Measurements from ENCODE around the gene RND3. TPM values are rescaled to one million over a fixed set of nuclear protein-coding genes. Genes with fewer than 3 reads are reported as not detected.
A peak's percentile ranks its signal among the peaks of the same experiment; 100 is the strongest.

RND3 gene
- total RNA-seq, 1 experiment from 2014 or later = 56.7 TPM

DNA sequence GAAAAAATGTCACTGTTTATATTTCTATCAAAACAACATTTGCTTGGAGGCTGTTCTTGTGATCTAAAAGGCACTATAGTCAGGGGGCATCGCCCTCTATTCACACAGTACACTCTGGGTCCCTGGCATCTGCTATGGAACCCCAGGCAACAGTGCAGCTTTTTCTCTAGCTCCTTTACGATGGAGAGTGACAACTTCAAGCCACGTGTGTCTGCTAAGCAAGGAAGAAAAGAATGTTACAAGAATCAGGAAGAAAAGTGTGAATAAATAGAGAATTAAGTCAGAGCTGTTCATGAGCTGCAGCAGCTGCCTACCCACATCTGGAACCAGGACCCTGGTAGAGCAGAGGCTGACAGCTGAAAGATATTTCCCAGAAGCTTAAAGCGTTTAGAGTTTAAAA lies 11.2 kb downstream of the RND3 start:
- DNase-seq (ENCODE audit: low spot score) = no peak

DNA sequence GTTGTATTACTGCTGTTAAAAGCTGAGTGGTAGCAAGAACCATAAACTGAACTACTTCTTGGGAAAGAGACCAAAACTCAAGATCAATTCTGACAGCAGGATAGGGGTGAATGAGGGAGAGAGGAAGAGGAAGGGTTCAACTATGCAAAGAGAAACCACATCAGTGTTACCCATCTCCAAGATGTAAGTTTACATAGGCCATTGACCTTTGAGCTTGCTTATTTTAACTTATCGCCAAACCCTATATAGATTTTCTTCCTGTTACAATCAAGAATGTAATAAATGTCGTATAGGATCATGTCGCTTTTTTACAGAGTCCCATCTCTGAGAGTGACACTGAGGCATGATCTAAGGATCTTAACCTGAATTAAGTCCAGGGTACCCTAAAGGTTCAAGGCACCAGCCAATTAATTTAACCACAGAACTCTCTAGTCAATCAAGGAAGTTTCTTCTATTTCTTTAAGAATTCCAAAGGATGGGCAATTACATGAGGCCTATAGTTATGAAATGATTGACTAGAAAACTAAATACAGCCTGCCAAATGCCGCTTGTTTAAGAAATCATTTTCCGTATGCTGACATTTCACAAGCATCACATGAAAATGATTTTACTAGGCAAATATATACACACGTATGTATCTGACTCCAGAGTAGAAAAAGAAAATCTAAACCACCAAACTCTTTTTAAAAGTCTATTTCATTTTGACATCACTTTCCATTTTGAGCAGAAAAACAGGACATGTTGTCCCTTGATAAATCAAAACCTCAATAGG lies 11.8 kb downstream of the RND3 start:
- DNase-seq (ENCODE audit: low spot score) = no peak

DNA sequence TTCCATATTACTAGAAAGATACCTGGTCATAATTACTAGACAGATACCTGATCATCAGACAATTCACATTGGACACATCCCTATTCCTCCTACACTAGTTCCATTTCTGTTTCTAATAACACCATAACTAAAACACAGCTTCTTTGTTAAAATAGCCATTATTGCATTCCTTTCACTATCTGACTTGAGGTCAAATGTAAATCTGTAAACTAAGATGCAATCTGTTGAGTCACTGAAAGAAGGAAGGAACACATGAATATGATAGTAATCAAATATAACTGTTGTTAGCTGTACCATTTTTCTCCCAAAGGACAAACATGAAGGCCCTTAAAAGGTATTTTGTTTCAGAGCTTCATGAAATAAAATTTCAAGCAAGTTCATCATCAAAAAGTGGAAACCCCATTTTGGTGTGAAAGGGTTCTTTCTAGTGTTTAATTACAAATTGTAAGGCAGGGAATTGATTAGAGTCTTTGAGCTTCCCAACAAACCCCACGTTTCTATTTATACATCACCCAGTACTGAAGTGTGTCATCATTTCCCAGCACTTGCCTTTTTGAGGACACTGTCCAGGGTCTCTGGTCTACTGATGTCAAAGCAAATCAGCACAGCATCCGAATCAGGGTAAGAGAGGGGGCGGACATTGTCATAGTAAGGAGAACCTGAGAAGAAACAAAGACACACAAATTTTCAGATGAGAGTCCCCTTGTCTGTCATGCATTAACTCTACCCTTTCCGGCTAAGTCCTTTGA lies 13.0 kb downstream of the RND3 start:
- DNase-seq (ENCODE audit: low spot score) = no peak

DNA sequence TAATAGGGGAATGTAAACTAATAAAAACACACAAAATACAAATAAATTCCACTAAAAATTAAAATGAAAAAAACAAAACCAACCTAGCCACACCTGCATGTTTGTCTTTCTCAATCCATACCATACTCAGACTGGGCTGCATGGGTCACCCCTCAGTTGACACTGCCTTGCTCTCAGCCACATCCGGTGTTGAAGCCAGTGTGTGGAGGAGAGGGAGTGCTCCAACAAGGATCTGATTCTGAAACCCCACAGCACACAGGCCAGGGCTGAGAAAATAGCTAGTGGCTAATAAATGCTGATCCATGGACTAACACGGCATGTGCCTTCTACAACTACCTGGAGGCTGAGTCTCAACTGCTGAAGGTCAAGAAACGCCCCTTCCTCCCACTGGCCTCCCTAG lies 13.7 kb downstream of the RND3 start:
- no peak for DNase-seq (ENCODE audit: low spot score)

DNA sequence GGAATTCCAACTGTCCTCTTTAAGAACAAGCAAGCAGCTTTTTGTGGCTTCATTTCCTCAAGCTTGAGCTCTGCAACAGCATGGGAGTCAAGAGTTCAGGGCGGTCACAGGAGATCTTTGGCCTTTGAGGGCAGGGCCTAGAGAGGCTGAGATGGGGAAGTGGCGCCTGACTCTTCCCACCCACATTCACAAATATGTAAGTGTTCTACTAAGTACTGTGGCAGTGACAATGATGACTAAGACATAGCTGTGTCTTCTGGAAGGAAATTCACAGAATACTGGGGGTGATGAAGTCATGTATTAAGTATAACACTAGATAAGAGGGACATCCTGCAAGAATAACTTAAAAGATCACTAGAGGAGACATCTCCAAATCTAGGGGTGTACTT lies 15.0 kb downstream of the RND3 start:
- DNase-seq (ENCODE audit: low spot score) = peak; percentile 33

DNA sequence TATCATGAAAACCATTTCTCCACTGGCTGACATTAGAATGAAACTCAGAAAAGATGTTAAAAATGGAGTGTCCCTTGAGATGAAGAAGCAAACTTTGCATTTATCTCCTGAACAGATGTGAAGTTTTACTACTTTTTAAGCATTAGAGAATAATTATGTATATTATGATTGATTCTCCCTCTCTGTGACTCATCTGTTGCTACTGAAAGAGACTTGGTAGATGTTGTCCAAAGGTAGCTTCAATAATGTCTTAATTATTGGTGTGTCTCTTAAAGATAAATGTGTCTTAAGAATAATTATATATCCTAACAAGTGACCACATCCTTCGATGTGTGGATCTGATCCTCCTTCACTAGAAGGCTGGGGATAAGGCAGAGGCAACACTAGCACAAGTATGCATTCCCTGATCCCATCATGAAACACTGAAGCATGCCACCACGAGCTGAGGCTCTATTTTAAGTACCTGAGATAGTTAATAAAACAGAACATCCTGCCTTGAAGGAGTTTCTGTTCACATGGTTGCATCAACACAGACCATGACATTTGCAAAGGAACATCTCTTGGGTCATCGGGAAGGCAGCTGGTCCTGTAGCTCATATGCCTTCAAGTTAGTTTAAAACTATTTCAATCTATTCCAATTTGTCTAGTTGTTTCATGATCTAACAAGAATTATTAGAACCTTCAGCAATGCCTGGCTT lies 15.5 kb downstream of the RND3 start:
- no peak for DNase-seq (ENCODE audit: low spot score)

DNA sequence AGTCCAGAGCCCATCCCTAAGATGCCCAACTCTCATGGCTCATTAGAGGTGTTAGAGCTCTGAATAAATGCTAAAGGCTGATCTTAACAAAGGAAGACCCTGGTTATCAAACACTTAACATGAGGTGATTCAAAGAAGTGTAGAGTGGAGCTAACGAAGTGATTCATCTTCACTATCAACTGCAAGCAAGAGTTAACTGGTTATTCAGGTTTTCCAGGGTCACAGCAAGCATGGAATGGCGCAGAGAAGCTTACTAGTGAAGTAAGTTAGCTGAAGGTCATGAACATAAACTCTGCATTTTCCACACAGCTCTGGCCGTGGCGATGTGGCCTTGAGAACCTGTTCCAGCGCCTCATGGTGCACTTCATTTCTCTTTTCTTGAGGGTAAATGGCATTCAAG lies 17.0 kb downstream of the RND3 start:
- DNase-seq (ENCODE audit: low spot score) = no peak

DNA sequence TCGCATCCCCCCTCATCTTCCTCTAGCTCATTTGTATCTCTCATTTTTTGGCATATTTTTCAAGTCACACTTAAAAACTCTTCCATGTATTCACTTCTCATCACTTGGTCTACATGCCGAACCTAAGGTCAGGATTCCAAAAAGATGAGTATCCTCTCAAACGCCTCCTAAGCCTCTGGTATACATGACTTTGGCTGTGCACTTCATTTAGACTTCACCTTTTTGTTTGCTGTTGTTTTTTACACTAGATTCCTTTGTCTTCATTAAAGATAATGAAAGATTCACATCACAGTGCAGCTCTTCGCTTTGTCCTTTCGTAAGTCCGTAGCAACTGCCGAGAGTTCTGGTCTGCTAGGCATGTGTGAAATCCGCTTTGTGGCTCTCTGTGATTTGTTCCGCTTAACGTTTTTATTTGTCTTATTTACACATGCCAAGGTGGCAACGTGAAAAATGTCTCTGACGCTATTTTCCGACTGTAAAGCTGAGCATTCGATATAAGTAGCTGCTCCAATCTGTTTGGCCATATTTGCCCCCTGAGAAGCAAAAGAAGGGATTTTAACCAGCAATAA lies 17.7 kb downstream of the RND3 start:
- no peak for DNase-seq (ENCODE audit: low spot score)

DNA sequence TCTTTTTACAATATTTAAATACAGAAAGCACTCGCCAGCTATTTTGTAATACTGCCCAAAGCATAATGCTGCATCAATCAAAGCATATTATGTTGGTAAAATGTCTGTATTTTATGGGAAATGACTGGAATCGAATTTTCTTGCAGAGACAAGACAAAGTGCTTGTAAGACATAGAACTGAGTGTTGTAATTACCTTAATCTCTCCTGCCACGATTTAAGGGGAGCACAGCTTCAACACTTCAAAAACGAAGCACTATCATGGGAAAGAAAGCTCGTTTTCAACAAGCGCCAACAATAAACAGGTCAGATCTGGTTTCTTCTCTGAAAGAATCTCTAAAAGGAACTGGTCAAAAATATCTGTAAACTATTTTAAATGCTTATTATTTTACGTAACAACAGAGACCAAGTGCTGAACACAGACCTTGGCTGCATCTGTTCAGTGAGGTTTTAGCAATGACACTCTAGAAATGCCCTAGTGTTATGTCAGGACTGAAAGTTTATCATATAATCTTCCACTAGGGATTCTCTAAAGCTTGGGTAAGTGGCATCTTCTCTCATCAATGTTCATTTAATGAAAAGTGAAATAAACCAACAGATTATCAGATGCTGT lies 19.0 kb downstream of the RND3 start:
- no peak for DNase-seq (ENCODE audit: low spot score)

DNA sequence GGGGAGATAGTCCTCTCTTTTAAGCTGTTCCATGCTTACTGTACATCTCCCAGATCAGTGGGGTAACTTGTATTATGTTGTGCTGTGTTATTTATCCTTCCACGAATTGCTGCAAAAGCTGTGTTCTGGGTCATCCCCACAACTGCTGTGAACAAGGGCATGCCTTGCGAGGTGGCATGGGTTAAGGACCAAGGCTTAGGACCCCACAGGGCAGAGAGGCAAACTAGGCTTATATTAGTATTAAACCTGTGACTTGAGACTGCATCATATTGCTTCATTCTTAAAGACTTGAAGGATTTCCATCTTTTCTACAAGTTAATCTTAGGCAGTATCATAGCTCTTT lies 19.9 kb downstream of the RND3 start:
- DNase-seq (ENCODE audit: low spot score) = no peak

DNA sequence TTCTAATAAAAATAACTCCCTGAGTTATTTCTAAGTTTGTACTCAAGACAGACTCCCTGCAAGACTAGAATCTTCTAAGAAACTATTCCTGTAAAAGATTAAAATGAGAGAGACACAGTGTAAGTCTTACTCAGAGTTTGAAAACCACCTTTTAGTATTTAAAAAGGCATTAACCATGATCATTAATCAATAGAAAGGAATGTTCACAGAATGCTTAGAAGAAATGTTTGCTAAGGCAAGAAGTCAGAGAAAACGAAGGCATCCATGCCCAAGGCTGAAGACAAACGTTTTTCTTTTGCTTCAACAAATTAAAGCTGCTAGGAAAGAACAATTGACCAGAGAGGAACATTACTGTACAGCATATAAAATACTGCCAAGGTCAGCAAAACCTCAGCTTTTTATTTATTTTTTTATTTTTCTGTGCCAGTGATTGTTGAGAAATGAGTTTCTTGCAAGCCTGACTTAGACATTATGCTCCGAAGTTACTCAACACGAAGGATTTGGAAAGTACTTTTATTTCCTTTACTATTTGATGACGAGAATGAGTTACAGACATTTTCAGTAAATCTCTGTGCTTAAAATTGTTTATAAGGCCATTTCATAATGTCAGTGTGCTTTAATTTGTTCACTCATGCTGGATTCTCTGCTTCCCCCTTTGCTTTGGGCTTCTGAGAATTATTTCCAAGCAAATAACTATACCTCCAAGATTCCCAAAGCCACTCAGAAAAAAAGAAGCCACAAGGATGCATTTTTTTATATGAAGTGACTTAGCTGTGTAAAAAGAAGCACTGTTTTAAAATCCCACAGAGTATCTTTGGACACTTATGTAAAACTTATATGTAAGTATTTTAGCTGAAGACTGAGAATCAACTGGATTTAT lies 20.5 kb downstream of the RND3 start:
- DNase-seq (ENCODE audit: low spot score) = no peak

DNA sequence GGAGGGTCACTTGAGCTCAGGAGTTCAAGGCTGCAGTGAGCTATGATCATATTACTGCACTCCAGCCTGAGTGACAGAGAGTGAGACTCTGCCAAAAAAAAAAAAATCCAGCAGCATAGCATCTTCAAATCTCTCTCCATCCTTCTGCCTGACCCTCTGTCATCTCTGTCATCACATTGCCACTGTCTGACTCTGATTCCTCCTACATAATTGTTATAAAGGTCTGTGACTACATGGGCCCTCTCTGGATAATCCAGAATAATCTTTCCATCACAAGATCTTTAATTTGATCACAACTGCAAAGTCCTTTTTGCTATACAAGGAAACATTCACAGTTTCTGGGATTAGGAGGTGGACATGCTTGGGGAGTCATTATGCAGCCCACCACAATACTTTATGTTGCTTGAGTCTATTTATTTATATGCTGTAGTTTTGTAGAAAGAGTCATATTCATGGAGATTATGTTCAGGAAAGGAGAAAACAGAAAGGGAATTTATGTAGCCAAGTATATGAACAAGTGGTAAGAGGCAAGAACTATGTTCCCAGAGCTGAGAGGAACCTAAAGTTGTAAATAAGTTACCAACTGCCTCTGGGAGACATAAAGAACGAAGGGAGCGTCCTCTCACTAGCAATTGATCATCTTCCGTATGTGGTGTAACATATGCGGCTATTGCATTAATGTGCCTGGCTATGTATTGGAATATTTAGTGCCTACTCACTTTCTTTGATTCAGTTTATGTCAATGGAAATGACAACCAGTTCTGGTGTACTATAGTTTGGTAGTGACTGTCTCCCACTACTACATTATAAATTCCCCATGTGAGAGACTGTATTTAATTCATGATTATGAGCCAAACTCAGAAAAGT lies 21.5 kb downstream of the RND3 start:
- DNase-seq (ENCODE audit: low spot score) = no peak

DNA sequence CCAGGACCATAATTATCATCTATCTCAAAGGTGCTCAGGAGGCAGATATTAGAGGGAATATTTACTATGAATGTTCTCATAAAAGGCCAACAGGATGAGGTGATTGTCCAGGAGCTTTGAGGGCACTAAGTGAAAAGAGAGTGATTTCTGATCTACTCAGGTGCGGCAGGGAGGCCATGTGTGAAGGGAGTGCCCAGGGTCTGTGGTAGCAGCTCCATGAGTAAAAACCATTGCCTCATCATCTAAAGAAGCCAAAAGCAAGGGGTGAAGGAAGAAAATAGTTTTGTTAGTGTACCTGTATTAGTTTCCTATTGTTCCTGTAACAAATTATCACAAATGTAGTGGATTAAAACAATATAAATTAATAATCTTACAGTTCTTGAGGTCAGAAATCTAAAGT lies 22.5 kb downstream of the RND3 start:
- no peak for DNase-seq (ENCODE audit: low spot score)

DNA sequence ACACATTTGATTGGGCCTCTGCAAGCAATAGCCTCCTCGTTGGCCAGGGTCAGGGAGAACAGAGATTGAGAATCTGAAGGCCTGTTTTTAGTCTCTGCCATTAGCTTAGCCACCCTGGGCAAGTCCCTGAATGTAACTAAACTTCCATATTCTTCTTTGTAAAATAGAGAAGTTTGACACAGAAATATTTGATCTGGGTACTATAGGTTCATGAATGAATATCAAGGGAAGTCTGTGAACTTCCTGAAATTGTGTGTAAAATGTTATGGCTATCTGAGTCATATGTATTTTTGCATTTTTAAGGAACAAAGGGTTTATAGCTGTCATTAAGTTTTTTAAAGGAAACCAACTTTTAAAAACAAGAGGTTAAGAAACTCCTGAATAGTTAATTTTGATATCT lies 23.2 kb downstream of the RND3 start:
- no peak for DNase-seq (ENCODE audit: low spot score)

DNA sequence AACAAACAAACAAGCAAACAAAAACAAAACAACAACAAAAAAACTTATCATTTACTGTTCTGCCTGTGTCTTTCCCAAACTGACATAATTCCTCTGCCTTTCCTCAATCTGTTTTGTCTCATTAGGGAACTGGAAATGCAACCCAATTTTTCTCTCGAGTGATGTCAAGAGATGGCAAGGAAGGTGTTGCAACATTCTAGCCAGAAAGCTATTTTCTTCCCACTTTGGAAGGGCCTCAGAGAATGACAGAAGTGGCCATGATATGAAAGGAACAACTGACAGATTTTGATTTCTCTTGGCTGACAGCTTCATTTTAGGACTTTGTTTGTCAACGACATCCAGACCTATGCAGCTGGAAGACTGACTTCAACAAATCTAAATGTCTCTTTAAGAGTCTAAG lies 24.7 kb downstream of the RND3 start:
- DNase-seq (ENCODE audit: low spot score) = no peak

DNA sequence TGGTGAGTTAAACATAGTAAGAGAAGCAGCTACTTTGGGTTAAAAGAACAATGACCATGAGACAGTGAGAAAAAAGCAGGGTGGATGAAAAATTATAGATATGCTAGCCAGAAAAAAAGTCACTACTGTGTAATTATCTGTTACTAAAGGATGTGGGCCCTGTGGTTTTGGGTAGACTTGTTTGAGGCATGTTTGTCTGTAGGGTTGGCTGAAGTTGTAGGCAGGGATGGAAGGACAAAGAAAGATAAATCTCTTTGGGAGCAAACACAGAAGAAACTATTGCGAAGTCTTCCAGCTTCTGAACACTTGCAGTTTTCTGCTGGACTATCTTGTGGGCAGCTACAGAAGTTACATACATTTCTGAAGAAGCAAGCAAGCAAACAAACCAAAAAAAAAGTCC lies 28.2 kb downstream of the RND3 start:
- no peak for DNase-seq (ENCODE audit: low spot score)

DNA sequence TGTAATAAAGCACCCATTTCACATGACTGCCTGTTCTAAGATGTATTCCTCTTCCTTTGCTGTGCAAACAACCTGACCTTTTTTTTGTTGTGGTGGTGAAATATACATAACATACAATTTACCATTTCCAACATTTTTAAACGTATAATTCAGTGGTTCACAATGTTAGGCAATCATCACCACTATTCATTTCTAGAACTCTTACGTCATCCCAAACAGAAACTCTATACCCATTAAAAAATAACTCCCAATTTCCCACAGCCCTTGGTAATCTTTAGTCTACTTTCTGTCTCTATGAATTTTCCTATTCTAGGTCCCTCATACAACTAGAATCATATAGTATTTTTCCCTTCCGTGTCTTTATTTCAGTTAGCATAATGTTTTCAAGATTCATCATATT lies 36.7 kb downstream of the RND3 start:
- DNase-seq (ENCODE audit: low spot score) = no peak

DNA sequence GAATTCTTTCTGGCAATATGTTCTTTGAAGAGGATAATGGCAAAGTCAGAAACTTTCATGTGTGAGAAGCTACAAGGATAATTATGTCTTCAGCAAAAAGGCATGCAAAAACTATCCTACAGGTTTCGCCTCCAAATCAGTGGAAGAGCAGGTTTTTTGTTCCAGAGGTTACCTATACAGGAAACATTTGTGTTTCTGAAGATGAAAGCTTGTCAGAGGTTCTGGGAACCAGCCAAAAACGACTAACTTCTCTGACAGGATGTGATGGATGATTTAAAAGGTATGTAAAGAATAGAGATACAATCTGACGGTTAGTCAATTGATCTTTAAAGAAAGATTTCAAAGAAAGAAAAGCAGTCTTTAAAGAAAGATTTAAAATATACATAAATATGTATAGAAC lies 37.6 kb downstream of the RND3 start:
- DNase-seq (ENCODE audit: low spot score) = no peak

DNA sequence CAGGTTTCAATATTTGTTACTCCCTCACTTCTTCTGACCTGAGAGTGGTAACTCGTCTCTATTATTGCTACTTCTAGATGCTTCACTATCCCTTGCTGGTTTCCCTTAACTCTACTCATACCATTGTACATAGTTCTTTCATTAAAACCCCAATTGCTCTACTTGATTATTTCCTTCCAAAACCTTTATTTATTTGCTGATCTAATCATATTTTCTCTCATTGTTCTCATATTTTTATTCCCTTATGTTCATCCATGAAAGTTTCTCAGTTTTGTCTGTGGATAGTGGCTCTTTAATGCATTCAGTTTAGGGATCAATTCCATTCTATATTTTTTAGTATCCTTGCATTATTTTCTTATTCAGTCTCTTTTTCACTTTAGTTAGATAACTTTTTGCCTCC lies 42.1 kb downstream of the RND3 start:
- no peak for DNase-seq (ENCODE audit: low spot score)

DNA sequence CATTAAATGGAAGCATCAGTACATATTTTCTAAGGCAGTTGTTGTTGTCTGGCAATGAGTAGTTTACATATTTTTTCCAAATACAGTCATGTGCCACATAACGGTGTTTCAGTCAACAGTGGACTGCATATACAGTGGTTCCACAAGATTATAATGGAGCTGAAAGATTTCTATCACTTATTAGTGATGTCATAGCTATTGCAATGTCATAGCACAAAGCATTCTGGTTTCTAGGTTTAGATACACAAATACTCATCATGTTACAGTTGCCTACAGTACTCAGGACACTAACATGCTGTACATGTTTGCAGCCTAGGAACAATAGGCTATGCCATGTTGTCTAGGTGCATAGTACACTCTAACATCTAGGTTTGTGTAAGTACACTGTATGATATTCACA lies 45.0 kb downstream of the RND3 start:
- DNase-seq (ENCODE audit: low spot score) = no peak
